ENCODE measurements around the gene PPARD. TPM values are rescaled to one million over a fixed set of nuclear protein-coding genes. Genes with fewer than 3 reads are reported as not detected.

The PPARD gene
- total and polyA plus RNA-seq, 4 donors: 5.9 to 27.7 (median 20.8) TPM

GRCh38 chr6:35468181-35468979 lies 126.0 kb downstream of the PPARD start, which contains the start of gene RPL10A:
Gene RPL10A (plus strand): TSS chr6:35468401. CDS start chr6:35468435, 34 bp downstream.
- ATAC-seq (ENCODE audit: low FRiP score) (peak; percentile 97), DNase-seq (peak; percentile 97)
- Histone ChIP-seq H3K4me1 (ENCODE audit: control insufficient read depth in 1 of 2, insufficient read depth in 2 of 2, low read length in 2 of 2) (no peaks in the 10 kb centered on the region), H3K4me3 (ENCODE audit: low read length in 2 of 2) (peak within 1 kb of the TSS; percentile 60), H3K9me3 (ENCODE audit: control insufficient read depth, low read length) (no peaks in the 10 kb centered on the region), H3K27me3 (ENCODE audit: control insufficient read depth in 1 of 2, insufficient read depth in 2 of 2, low read length in 1 of 2) (no peaks in the 10 kb centered on the region), H3K36me3 (ENCODE audit: control insufficient read depth in 1 of 2, insufficient read depth in 2 of 2, low read length in 1 of 2) (peaks cover 0 to 3% of the 10 kb centered on the region in 2 donors), H3K27ac (ENCODE audit: low read depth in 1 of 2, low read length in 2 of 2) (peak within 1 kb of the TSS in 1 of 2 donors; percentile 76)
- WGBS, 2 donors: 0% methylated on average over 84 to 86 of the region's 86 CpGs
- intact Hi-C loops (cut with DNase I): loop anchor here in 1 of 2 donors (1.0 to 2.0 kb wide), 2 partner anchors 28 to 126 kb away; partner anchors contain the start of genes PPARD and TEAD3

- no peaks in the 10 kb centered on the region for H3K4me1 ChIP-seq (ENCODE audit: control insufficient read depth in 1 of 2, insufficient read depth in 2 of 2, low read length in 2 of 2)
- H3K4me3 ChIP-seq (ENCODE audit: low read length in 2 of 2): peak overlapping the region; percentile 31 to 60
- H3K27me3 ChIP-seq (ENCODE audit: control insufficient read depth in 1 of 2, insufficient read depth in 2 of 2, low read length in 1 of 2): no peaks in the 10 kb centered on the region
- intact Hi-C loops (cut with DNase I): loop anchor here in 1 of 2 donors (1.0 to 2.0 kb wide), 2 partner anchors 28 to 127 kb away; partner anchors contain the start of genes PPARD and TEAD3
- H3K36me3 ChIP-seq (ENCODE audit: control insufficient read depth in 1 of 2, insufficient read depth in 2 of 2, low read length in 1 of 2): peaks cover 0 to 3% of the 10 kb centered on the region in 2 donors
- no peaks in the 10 kb centered on the region for H3K9me3 ChIP-seq (ENCODE audit: control insufficient read depth, low read length)
- peak overlapping the region in 1 of 2 donors; percentile 8 for H3K27ac ChIP-seq (ENCODE audit: low read depth in 1 of 2, low read length in 2 of 2)
- 1% methylated on average over 37 of the region's 37 CpGs for WGBS, 2 donors
- DNase-seq: no peak
- ATAC-seq (ENCODE audit: low FRiP score): peak; percentile 37
These were observed 126.8 kb downstream of the PPARD start for GRCh38 chr6:35468980-35469750.

- H3K4me3 ChIP-seq (ENCODE audit: low read length in 2 of 2): peak overlapping the region; percentile 31 to 60
- H3K27ac ChIP-seq (ENCODE audit: low read depth in 1 of 2, low read length in 2 of 2): peak overlapping the region in 1 of 2 donors; percentile 8
- WGBS, 2 donors: 33 to 36% methylated on average over 18 of the region's 18 CpGs
- intact Hi-C loops (cut with DNase I): loop anchor here in 1 of 2 donors (2.0 kb wide), 1 partner anchor 27 kb away; the partner anchor contains the start of gene TEAD3
- H3K9me3 ChIP-seq (ENCODE audit: control insufficient read depth, low read length): no peaks in the 10 kb centered on the region
- H3K36me3 ChIP-seq (ENCODE audit: control insufficient read depth in 1 of 2, insufficient read depth in 2 of 2, low read length in 1 of 2): peaks cover 0 to 7% of the 10 kb centered on the region in 2 donors
- no peaks in the 10 kb centered on the region for H3K4me1 ChIP-seq (ENCODE audit: control insufficient read depth in 1 of 2, insufficient read depth in 2 of 2, low read length in 2 of 2)
- ATAC-seq (ENCODE audit: low FRiP score): no peak
- DNase-seq: no peak
- no peaks in the 10 kb centered on the region for H3K27me3 ChIP-seq (ENCODE audit: control insufficient read depth in 1 of 2, insufficient read depth in 2 of 2, low read length in 1 of 2)
These were observed 127.6 kb downstream of the PPARD start for GRCh38 chr6:35469751-35470662.

GRCh38 chr6:35470663-35471120 lies 128.3 kb downstream of the PPARD start:
- 41 to 58% methylated on average over 3 of the region's 3 CpGs for WGBS, 2 donors
- Histone ChIP-seq H3K36me3 (ENCODE audit: control insufficient read depth in 1 of 2, insufficient read depth in 2 of 2, low read length in 1 of 2) (peaks cover 0 to 7% of the 10 kb centered on the region in 2 donors), H3K27ac (ENCODE audit: low read depth in 1 of 2, low read length in 2 of 2) (no peak overlapping the region), H3K27me3 (ENCODE audit: control insufficient read depth in 1 of 2, insufficient read depth in 2 of 2, low read length in 1 of 2) (no peaks in the 10 kb centered on the region), H3K9me3 (ENCODE audit: control insufficient read depth, low read length) (no peaks in the 10 kb centered on the region), H3K4me3 (ENCODE audit: low read length in 2 of 2) (no peak overlapping the region), H3K4me1 (ENCODE audit: control insufficient read depth in 1 of 2, insufficient read depth in 2 of 2, low read length in 2 of 2) (no peaks in the 10 kb centered on the region)
- intact Hi-C loops (cut with DNase I): no loop called here
- ATAC-seq (ENCODE audit: low FRiP score): no peak
- no peak for DNase-seq

GRCh38 chr6:35471836-35472345 lies 129.5 kb downstream of the PPARD start:
- no peak for DNase-seq
- ATAC-seq (ENCODE audit: low FRiP score): no peak
- intact Hi-C loops (cut with DNase I): no loop called here
- 67 to 74% methylated on average over 8 of the region's 8 CpGs for WGBS, 2 donors
- Histone ChIP-seq H3K27ac (ENCODE audit: low read depth in 1 of 2, low read length in 2 of 2) (no peak overlapping the region), H3K9me3 (ENCODE audit: control insufficient read depth, low read length) (no peaks in the 10 kb centered on the region), H3K36me3 (ENCODE audit: control insufficient read depth in 1 of 2, insufficient read depth in 2 of 2, low read length in 1 of 2) (peaks cover 0 to 7% of the 10 kb centered on the region in 2 donors), H3K27me3 (ENCODE audit: control insufficient read depth in 1 of 2, insufficient read depth in 2 of 2, low read length in 1 of 2) (no peaks in the 10 kb centered on the region), H3K4me3 (ENCODE audit: low read length in 2 of 2) (no peak overlapping the region), H3K4me1 (ENCODE audit: control insufficient read depth in 1 of 2, insufficient read depth in 2 of 2, low read length in 2 of 2) (no peaks in the 10 kb centered on the region)

- H3K4me1 ChIP-seq (ENCODE audit: control insufficient read depth in 1 of 2, insufficient read depth in 2 of 2, low read length in 2 of 2): no peaks in the 10 kb centered on the region
- DNase-seq (no peak), ATAC-seq (ENCODE audit: low FRiP score) (no peak)
- intact Hi-C loops (cut with DNase I): no loop called here
- H3K4me3 ChIP-seq (ENCODE audit: low read length in 2 of 2): no peak overlapping the region
- no peaks in the 10 kb centered on the region for H3K9me3 ChIP-seq (ENCODE audit: control insufficient read depth, low read length)
- H3K36me3 ChIP-seq (ENCODE audit: control insufficient read depth in 1 of 2, insufficient read depth in 2 of 2, low read length in 1 of 2): peaks cover 1 to 10% of the 10 kb centered on the region in 2 donors
- H3K27ac ChIP-seq (ENCODE audit: low read depth in 1 of 2, low read length in 2 of 2): no peak overlapping the region
- H3K27me3 ChIP-seq (ENCODE audit: control insufficient read depth in 1 of 2, insufficient read depth in 2 of 2, low read length in 1 of 2): no peaks in the 10 kb centered on the region
- WGBS, 2 donors: 86 to 88% methylated on average over 9 of the region's 9 CpGs
These were observed 130.9 kb downstream of the PPARD start for GRCh38 chr6:35473075-35473849.

- Histone ChIP-seq H3K4me3 (ENCODE audit: low read length in 2 of 2) (no peak overlapping the region), H3K27ac (ENCODE audit: low read depth in 1 of 2, low read length in 2 of 2) (no peak overlapping the region), H3K36me3 (ENCODE audit: control insufficient read depth in 1 of 2, insufficient read depth in 2 of 2, low read length in 1 of 2) (peaks cover 4 to 11% of the 10 kb centered on the region in 2 donors), H3K4me1 (ENCODE audit: control insufficient read depth in 1 of 2, insufficient read depth in 2 of 2, low read length in 2 of 2) (no peaks in the 10 kb centered on the region), H3K27me3 (ENCODE audit: control insufficient read depth in 1 of 2, insufficient read depth in 2 of 2, low read length in 1 of 2) (no peaks in the 10 kb centered on the region), H3K9me3 (ENCODE audit: control insufficient read depth, low read length) (no peaks in the 10 kb centered on the region)
- no peak for ATAC-seq (ENCODE audit: low FRiP score)
- no peak for DNase-seq
- intact Hi-C loops (cut with DNase I): no loop called here
These were observed 131.4 kb downstream of the PPARD start for GRCh38 chr6:35473850-35474130.

Data from aorta (tissue), 5 donors.